Measurements from ENCODE around the gene LRP10.

The LRP10 gene

GRCh38 chr14:22892488-22892887 lies 20.9 kb downstream of the LRP10 start:
- H3K4me2 ChIP-seq (ENCODE audit: low read depth, low read length, poor library complexity, severe bottlenecking): no peak overlapping the region
- no peaks in the 10 kb centered on the region for H3K79me2 ChIP-seq (ENCODE audit: insufficient read depth, low read length)
- H3K9ac ChIP-seq (ENCODE audit: low read length): no peak overlapping the region
- TF ChIP-seq CTCF (IDR thresholded peaks at IDR 0.05; ENCODE audit: insufficient read depth, low read length, poor library complexity, severe bottlenecking) (no peak), EZH2phosphoT487 (conservative IDR thresholded peaks at IDR 0.05; ENCODE audit: low read length) (no peak)
- H4K20me1 ChIP-seq (ENCODE audit: low read depth, low read length): no peaks in the 10 kb centered on the region
- no peak overlapping the region for H2AFZ ChIP-seq (ENCODE audit: low read depth, low read length, severe bottlenecking)
- peaks cover 11% of the 10 kb centered on the region for H3F3A ChIP-seq (ENCODE audit: insufficient read depth)
- H3K9me3 ChIP-seq (ENCODE audit: insufficient read depth, low read length): no peaks in the 10 kb centered on the region
- H3K4me3 ChIP-seq (ENCODE audit: insufficient read depth, low read length, poor library complexity, severe bottlenecking): no peak overlapping the region
- H3K27me3 ChIP-seq (ENCODE audit: low read length): no peaks in the 10 kb centered on the region
- no peak overlapping the region for H3K27ac ChIP-seq (ENCODE audit: low read depth, low read length)
- H3K36me3 ChIP-seq (ENCODE audit: low read length): no peaks in the 10 kb centered on the region
- H3K9me2 ChIP-seq (replicated peaks; ENCODE audit: insufficient read depth, low read length): no peaks in the 10 kb centered on the region

DNA sequence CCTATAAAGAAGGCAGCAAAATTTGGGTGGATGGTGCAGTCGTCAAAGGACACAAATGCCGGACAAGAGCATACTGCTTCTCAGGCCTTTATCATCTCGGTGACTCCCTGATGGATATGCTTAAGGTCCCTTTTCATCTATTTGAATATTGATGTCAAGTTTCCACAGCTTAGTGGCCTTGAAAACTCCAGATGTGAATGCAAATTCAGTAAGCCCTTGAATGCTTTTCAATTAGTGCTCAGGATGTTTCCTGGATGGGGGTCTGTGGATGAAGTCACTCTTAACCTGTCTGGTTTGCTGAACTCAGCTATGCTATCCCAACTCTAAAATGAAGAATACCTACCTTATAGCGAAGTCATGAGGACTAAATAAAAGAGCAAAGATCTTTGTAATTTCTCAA lies 22.2 kb downstream of the LRP10 start:
- Histone ChIP-seq H3K79me2 (ENCODE audit: insufficient read depth, low read length) (no peaks in the 10 kb centered on the region), H3K4me3 (ENCODE audit: insufficient read depth, low read length, poor library complexity, severe bottlenecking) (no peak overlapping the region), H3K36me3 (ENCODE audit: low read length) (no peaks in the 10 kb centered on the region), H3K9me2 (replicated peaks; ENCODE audit: insufficient read depth, low read length) (no peaks in the 10 kb centered on the region), H3K4me2 (ENCODE audit: low read depth, low read length, poor library complexity, severe bottlenecking) (no peak overlapping the region), H2AFZ (ENCODE audit: low read depth, low read length, severe bottlenecking) (no peak overlapping the region), H4K20me1 (ENCODE audit: low read depth, low read length) (no peaks in the 10 kb centered on the region), H3K9me3 (ENCODE audit: insufficient read depth, low read length) (no peaks in the 10 kb centered on the region), H3K27me3 (ENCODE audit: low read length) (no peaks in the 10 kb centered on the region), H3K9ac (ENCODE audit: low read length) (no peak overlapping the region), H3F3A (ENCODE audit: insufficient read depth) (no peaks in the 10 kb centered on the region), H3K27ac (ENCODE audit: low read depth, low read length) (no peak overlapping the region)
- TF ChIP-seq EZH2phosphoT487 (conservative IDR thresholded peaks at IDR 0.05; ENCODE audit: low read length): no peak
- TF ChIP-seq CTCF (IDR thresholded peaks at IDR 0.05; ENCODE audit: insufficient read depth, low read length, poor library complexity, severe bottlenecking): no peak

- no peaks in the 10 kb centered on the region for H3K9me2 ChIP-seq (replicated peaks; ENCODE audit: insufficient read depth, low read length)
- TF ChIP-seq EZH2phosphoT487 (conservative IDR thresholded peaks at IDR 0.05; ENCODE audit: low read length) (no peak), CTCF (IDR thresholded peaks at IDR 0.05; ENCODE audit: insufficient read depth, low read length, poor library complexity, severe bottlenecking) (no peak)
- no peak overlapping the region for H2AFZ ChIP-seq (ENCODE audit: low read depth, low read length, severe bottlenecking)
- no peak overlapping the region for H3K4me3 ChIP-seq (ENCODE audit: insufficient read depth, low read length, poor library complexity, severe bottlenecking)
- no peaks in the 10 kb centered on the region for H4K20me1 ChIP-seq (ENCODE audit: low read depth, low read length)
- no peaks in the 10 kb centered on the region for H3K79me2 ChIP-seq (ENCODE audit: insufficient read depth, low read length)
- no peaks in the 10 kb centered on the region for H3K27me3 ChIP-seq (ENCODE audit: low read length)
- no peak overlapping the region for H3K27ac ChIP-seq (ENCODE audit: low read depth, low read length)
- H3K36me3 ChIP-seq (ENCODE audit: low read length): no peaks in the 10 kb centered on the region
- 0 out of 2 replicates have a peak, but pooled peaks cover 2% of the 10 kb centered on the region for H3F3A ChIP-seq (ENCODE audit: insufficient read depth)
- H3K4me2 ChIP-seq (ENCODE audit: low read depth, low read length, poor library complexity, severe bottlenecking): no peak overlapping the region
- no peaks in the 10 kb centered on the region for H3K9me3 ChIP-seq (ENCODE audit: insufficient read depth, low read length)
- H3K9ac ChIP-seq (ENCODE audit: low read length): no peak overlapping the region
Measured at GRCh38 chr14:22895402-22895801, 23.9 kb downstream of the LRP10 start.
